CD4-positive, alpha-beta T cell (primary cell): ENCODE results near the gene VSIG10. TPM values are rescaled to one million over a fixed set of nuclear protein-coding genes. Genes with fewer than 3 reads are reported as not detected.

Experiments
- ATAC-seq: fragments of 200-7000 bp; cut with Tn5 transposase; one replicate; pipeline ENCODE4 v1.10.0; 2022; ENCODE audit warnings: mild to moderate bottlenecking; ENCODE audit not compliant: poor library complexity
- CTCF ChIA-PET: fragments of 350-600 bp; sonication (Branson Sonifier 250); formaldehyde crosslinking; loops from one replicate; lab custom pipeline; 2021; ENCODE audit warnings: antibody characterized with exemption, inconsistent platforms; lab: Charles Lee
- POLR2A ChIA-PET: fragments of 350-600 bp; sonication (Branson Sonifier 250); formaldehyde crosslinking; loops from one replicate; lab custom pipeline; 2021; ENCODE audit warnings: antibody characterized with exemption, inconsistent platforms; lab: Charles Lee
- DNase-seq, 14 experiments: peaks; one replicate each; pipeline ENCODE4 v3.0.0-alpha.2; 2013 to 2020; ENCODE audit warnings: mixed read lengths in 2 of 14
- H3K27ac ChIP-seq, 2 donors: one replicate each; pipeline versions ENCODE4 v1.5.1 to v1.7.0; 2013; ENCODE audit warnings: low read length in 2 of 2, low read depth in 1 of 2, mild to moderate bottlenecking in 1 of 2
- H3K27me3 ChIP-seq, 2 experiments: 1 replicate in 1 of 2; 2 replicates in 1 of 2; pipeline versions ENCODE4 v1.6.1 to v1.7.0; 2013; ENCODE audit warnings: low read length in 2 of 2, control low read depth in 1 of 2, mild to moderate bottlenecking in 1 of 2, moderate library complexity in 1 of 2; ENCODE audit not compliant: insufficient read depth in 2 of 2, control insufficient read depth in 1 of 2
- H3K36me3 ChIP-seq: one replicate; pipeline ENCODE4 v1.6.1; 2013; ENCODE audit warnings: low read length, control low read depth; ENCODE audit not compliant: insufficient read depth
- H3K4me1 ChIP-seq: one replicate; pipeline ENCODE4 v1.6.1; 2013; ENCODE audit warnings: low read length, control low read depth; ENCODE audit not compliant: insufficient read depth
- H3K4me3 ChIP-seq: one replicate; pipeline ENCODE4 v1.5.1; 2013; ENCODE audit warnings: mild to moderate bottlenecking, low read length, moderate library complexity
- H3K9me3 ChIP-seq, 2 experiments: 1 replicate in 1 of 2; 2 replicates in 1 of 2; pipeline versions ENCODE4 v1.6.1 to v1.7.0; 2013; ENCODE audit warnings: low read length in 2 of 2, mild to moderate bottlenecking in 2 of 2, control low read depth in 1 of 2, moderate library complexity in 1 of 2; ENCODE audit not compliant: control insufficient read depth in 1 of 2, insufficient read depth in 1 of 2
- H3K27ac Mint-ChIP-seq: one replicate; pipeline ENCODE4 v1.8.0; 2020; ENCODE audit warnings: mixed read lengths
- H3K27me3 Mint-ChIP-seq: one replicate; pipeline ENCODE4 v1.8.0; 2021; ENCODE audit warnings: mixed read lengths
- H3K36me3 Mint-ChIP-seq: one replicate; pipeline ENCODE4 v1.8.0; 2021; ENCODE audit warnings: low read depth, mixed read lengths
- H3K4me1 Mint-ChIP-seq: one replicate; pipeline ENCODE4 v1.8.0; 2021; ENCODE audit warnings: low read depth, mixed read lengths
- H3K4me3 Mint-ChIP-seq: one replicate; pipeline ENCODE4 v1.8.0; 2020; ENCODE audit warnings: mild to moderate bottlenecking, mixed read lengths
- H3K9me3 Mint-ChIP-seq: one replicate; pipeline ENCODE4 v1.8.0; 2020; ENCODE audit warnings: mixed read lengths
- CTCF ChIP-seq: fragments of 200-600 bp; IDR thresholded peaks from one replicate; pipeline ENCODE4 v1.8.0; 2022; ENCODE audit warnings: antibody characterized with exemption, mild to moderate bottlenecking
- intact Hi-C, 2 experiments: fragments of 100-400 bp; cut with DNase I in 1 of 2; cut with micrococcal nuclease in 1 of 2; formaldehyde crosslinking; loops; one replicate each; pipeline versions ENCODE4 v1.15.1 to v1.9.0; 2023 to 2025; cut with DNase I, micrococcal nuclease
- total RNA-seq, 174 experiments: library from RNA in 2 of 174; stranded (reverse) in 2 of 174; gene quantifications; one replicate each; pipeline ENCODE4 v1.2.3 and lab custom pipeline; 2021 to 2026

The VSIG10 gene
- total RNA-seq, 2 experiments from 2014 or later = 2.2 TPM

GRCh38 chr12:118033323-118033722 lies 70.5 kb downstream of the VSIG10 start:
- ATAC-seq = no peak

GRCh38 chr12:118032188-118032587 lies 71.6 kb downstream of the VSIG10 start:
- Histone ChIP-seq H3K36me3 (peaks cover 59% of the 10 kb centered on the region), H3K4me1 (no peaks in the 10 kb centered on the region), H3K4me3 (no peak overlapping the region), H3K9me3 (no peaks in the 10 kb centered on the region), H3K27ac (no peak overlapping the region), H3K27me3 (no peaks in the 10 kb centered on the region)
- Mint-ChIP-seq H3K4me3 (no peak overlapping the region), H3K4me1 (no peaks in the 10 kb centered on the region), H3K27ac (peak overlapping the region; percentile 42), H3K27me3 (no peaks in the 10 kb centered on the region), H3K9me3 (no peaks in the 10 kb centered on the region), H3K36me3 (peaks cover 84% of the 10 kb centered on the region)
- no peak for ATAC-seq
- no peak for DNase-seq
- no peak for TF ChIP-seq CTCF
- ChIA-PET POLR2A (interaction anchor here (1.5 kb wide), 1 partner anchor 16 kb away, joined by 4 read pairs; the partner anchor contains the start of gene RFC5), CTCF (interaction anchor here (0.8 to 1.5 kb wide), 2 partner anchors 25 to 89 kb away, joined by 3 read pairs; no protein-coding TSS in a partner anchor)
- intact Hi-C loops = loop anchor here in 1 of 2 experiments (5.0 kb wide), 1 partner anchor 155 kb away; no protein-coding TSS in a partner anchor

More at GRCh38 chr12:118033323-118033722, 70.5 kb downstream of the VSIG10 start:
- TF ChIP-seq CTCF = no peak
- H3K4me1 Mint-ChIP-seq = no peaks in the 10 kb centered on the region
- POLR2A ChIA-PET = interaction anchor here (0.6 to 1.5 kb wide), 4 partner anchors 17 to 138 kb away, joined by 3 to 5 read pairs (median 4); partner anchors contain the start of gene RFC5
- H3K27ac Mint-ChIP-seq = peak overlapping the region; percentile 71
- intact Hi-C loops = loop anchor here in 1 of 2 experiments (5.0 kb wide), 1 partner anchor 156 kb away; no protein-coding TSS in a partner anchor
- peaks cover 82% of the 10 kb centered on the region for H3K36me3 Mint-ChIP-seq
- Histone ChIP-seq H3K9me3 (no peaks in the 10 kb centered on the region), H3K27me3 (no peaks in the 10 kb centered on the region), H3K4me1 (no peaks in the 10 kb centered on the region), H3K27ac (no peak overlapping the region), H3K36me3 (peaks cover 63% of the 10 kb centered on the region), H3K4me3 (no peak overlapping the region)
- no peak overlapping the region for H3K4me3 Mint-ChIP-seq
- DNase-seq = no peak
- CTCF ChIA-PET = interaction anchor here (0.8 kb wide), 1 partner anchor 88 kb away, joined by 3 read pairs; no protein-coding TSS in a partner anchor
- no peaks in the 10 kb centered on the region for H3K9me3 Mint-ChIP-seq
- H3K27me3 Mint-ChIP-seq = no peaks in the 10 kb centered on the region

- no peak overlapping the region for H3K4me3 ChIP-seq
- DNase-seq (no peak), ATAC-seq (no peak)
- H3K27me3 ChIP-seq = no peaks in the 10 kb centered on the region
- no peak for TF ChIP-seq CTCF
- H3K9me3 ChIP-seq = no peaks in the 10 kb centered on the region
- ChIA-PET POLR2A (no interaction called here), CTCF (no interaction called here)
- no peaks in the 10 kb centered on the region for H3K9me3 Mint-ChIP-seq
- no peak overlapping the region for H3K4me3 Mint-ChIP-seq
- H3K27ac Mint-ChIP-seq = no peak overlapping the region
- no peaks in the 10 kb centered on the region for H3K27me3 Mint-ChIP-seq
- no peak overlapping the region for H3K27ac ChIP-seq
- intact Hi-C loops = no loop called here
- peaks cover 86% of the 10 kb centered on the region for H3K36me3 Mint-ChIP-seq
- H3K4me1 ChIP-seq = no peaks in the 10 kb centered on the region
- peaks cover 58% of the 10 kb centered on the region for H3K36me3 ChIP-seq
- no peaks in the 10 kb centered on the region for H3K4me1 Mint-ChIP-seq
These were observed 74.6 kb downstream of the VSIG10 start for GRCh38 chr12:118029166-118029565.
